Measurements from ENCODE around the gene HINFP.
A peak's percentile ranks its signal among the peaks of the same experiment; 100 is the strongest.

- peak; percentile 85 for TF ChIP-seq POLR2AphosphoS5 (IDR thresholded peaks at IDR 0.05)
- TF ChIP-seq, protein P1, sequence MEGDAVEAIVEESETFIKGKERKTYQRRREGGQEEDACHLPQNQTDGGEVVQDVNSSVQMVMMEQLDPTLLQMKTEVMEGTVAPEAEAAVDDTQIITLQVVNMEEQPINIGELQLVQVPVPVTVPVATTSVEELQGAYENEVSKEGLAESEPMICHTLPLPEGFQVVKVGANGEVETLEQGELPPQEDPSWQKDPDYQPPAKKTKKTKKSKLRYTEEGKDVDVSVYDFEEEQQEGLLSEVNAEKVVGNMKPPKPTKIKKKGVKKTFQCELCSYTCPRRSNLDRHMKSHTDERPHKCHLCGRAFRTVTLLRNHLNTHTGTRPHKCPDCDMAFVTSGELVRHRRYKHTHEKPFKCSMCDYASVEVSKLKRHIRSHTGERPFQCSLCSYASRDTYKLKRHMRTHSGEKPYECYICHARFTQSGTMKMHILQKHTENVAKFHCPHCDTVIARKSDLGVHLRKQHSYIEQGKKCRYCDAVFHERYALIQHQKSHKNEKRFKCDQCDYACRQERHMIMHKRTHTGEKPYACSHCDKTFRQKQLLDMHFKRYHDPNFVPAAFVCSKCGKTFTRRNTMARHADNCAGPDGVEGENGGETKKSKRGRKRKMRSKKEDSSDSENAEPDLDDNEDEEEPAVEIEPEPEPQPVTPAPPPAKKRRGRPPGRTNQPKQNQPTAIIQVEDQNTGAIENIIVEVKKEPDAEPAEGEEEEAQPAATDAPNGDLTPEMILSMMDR (IDR thresholded peaks at IDR 0.05) = no peak
These were observed 19.5 kb upstream of the HINFP start, which contains the start of gene DPAGT1 for GRCh38 chr11:119101759-119102423.

Data from prostate gland (tissue), 2 donors.